ENCODE data around the gene TXLNB. TPM values are rescaled to one million over a fixed set of nuclear protein-coding genes. Genes with fewer than 3 reads are reported as not detected.

The TXLNB gene
- total and polyA plus RNA-seq, 2 donors (not counting 1 experiment from before 2014, with no cell fraction given) = 3.4 to 3.6 TPM

DNA sequence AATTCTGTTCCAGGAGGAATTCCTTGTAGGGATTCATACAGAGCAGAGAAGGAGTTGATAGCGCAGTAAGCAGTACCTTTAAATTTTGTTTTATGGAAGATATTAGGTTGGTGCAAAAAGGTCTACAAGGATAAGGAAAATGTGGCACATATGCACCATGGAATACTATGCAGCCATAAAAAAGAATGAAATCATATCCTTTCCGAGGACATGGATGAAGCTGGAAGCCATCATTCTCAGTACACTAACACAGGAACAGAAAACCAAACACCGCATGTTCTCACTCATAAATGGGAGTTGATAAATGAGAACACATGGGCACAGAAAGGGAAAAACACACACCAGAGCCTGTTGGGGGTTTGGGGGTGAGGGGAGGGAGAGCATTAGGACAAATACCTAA is 37.4 kb upstream of the TXLNB start:
- Histone ChIP-seq H3K9me3 (ENCODE audit: control extremely low read depth in 1 of 3, control insufficient read depth in 2 of 3, insufficient read depth in 1 of 3, low read length in 2 of 3) (peaks cover 0 to 2% (median 0%) of the 10 kb centered on the region in 3 donors), H4K20me1 (ENCODE audit: control insufficient read depth, insufficient read depth, low read length, poor library complexity, severe bottlenecking) (no peaks in the 10 kb centered on the region), H3K27me3 (replicated peaks in 1 of 4; ENCODE audit: control extremely low read depth in 1 of 4, control insufficient read depth in 3 of 4, insufficient read depth in 4 of 4, low read length in 3 of 4) (no peaks in the 10 kb centered on the region), H3K9ac (ENCODE audit: low read length) (no peak overlapping the region), H3K4me1 (ENCODE audit: control insufficient read depth in 2 of 2, insufficient read depth in 2 of 2, low read length in 2 of 2) (peaks cover 24 to 29% of the 10 kb centered on the region in 2 donors), H3K4me2 (replicated peaks; ENCODE audit: low read depth, low read length, poor library complexity, severe bottlenecking) (no peak overlapping the region), H2AFZ (ENCODE audit: insufficient read depth, low read depth, low read length, poor library complexity, severe bottlenecking) (no peak overlapping the region), H3K27ac (ENCODE audit: low read length in 2 of 2) (no peak overlapping the region), H3K4me3 (ENCODE audit: control extremely low read depth in 1 of 5, extremely low read depth in 1 of 5, insufficient read depth in 1 of 5, low read depth in 2 of 5, low read length in 4 of 5) (no peak overlapping the region), H3K36me3 (replicated peaks in 1 of 2; ENCODE audit: control extremely low read depth in 1 of 2, control insufficient read depth in 1 of 2, extremely low read depth in 1 of 2, insufficient read depth in 2 of 2, low read length in 1 of 2) (no peaks in the 10 kb centered on the region), H3K79me2 (ENCODE audit: control insufficient read depth, insufficient read depth, low read length) (no peaks in the 10 kb centered on the region)
- POLR2A ChIA-PET = no interaction called here
- peaks cover 30% of the 10 kb centered on the region for H3K4me1 Mint-ChIP-seq
- no peaks in the 10 kb centered on the region for H3K27me3 Mint-ChIP-seq
- CTCF ChIA-PET = interaction anchor here (0.6 to 0.9 kb wide), 2 partner anchors 8 to 40 kb away, joined by 3 to 4 read pairs; no protein-coding TSS in a partner anchor
- no CpG with 5 or more reads among the region's 3 CpGs for WGBS (ENCODE audit: insufficient coverage)
- no peaks in the 10 kb centered on the region for H3K9me3 Mint-ChIP-seq (ENCODE audit: insufficient read depth)
- H3K27ac Mint-ChIP-seq = peak overlapping the region; percentile 61
- ATAC-seq (ENCODE audit: low read depth) = no peak
- TF ChIP-seq EZH2 (IDR thresholded peaks at IDR 0.05; ENCODE audit: borderline replicate concordance, insufficient read depth, low read depth, low read length, poor library complexity, severe bottlenecking) = no peak
- TF ChIP-seq, protein P1, sequence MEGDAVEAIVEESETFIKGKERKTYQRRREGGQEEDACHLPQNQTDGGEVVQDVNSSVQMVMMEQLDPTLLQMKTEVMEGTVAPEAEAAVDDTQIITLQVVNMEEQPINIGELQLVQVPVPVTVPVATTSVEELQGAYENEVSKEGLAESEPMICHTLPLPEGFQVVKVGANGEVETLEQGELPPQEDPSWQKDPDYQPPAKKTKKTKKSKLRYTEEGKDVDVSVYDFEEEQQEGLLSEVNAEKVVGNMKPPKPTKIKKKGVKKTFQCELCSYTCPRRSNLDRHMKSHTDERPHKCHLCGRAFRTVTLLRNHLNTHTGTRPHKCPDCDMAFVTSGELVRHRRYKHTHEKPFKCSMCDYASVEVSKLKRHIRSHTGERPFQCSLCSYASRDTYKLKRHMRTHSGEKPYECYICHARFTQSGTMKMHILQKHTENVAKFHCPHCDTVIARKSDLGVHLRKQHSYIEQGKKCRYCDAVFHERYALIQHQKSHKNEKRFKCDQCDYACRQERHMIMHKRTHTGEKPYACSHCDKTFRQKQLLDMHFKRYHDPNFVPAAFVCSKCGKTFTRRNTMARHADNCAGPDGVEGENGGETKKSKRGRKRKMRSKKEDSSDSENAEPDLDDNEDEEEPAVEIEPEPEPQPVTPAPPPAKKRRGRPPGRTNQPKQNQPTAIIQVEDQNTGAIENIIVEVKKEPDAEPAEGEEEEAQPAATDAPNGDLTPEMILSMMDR (IDR thresholded peaks at IDR 0.05) = no peak
- intact Hi-C loops (cut with micrococcal nuclease) = no loop called here
- no peak for DNase-seq
- H3K4me3 Mint-ChIP-seq = no peak overlapping the region

DNA sequence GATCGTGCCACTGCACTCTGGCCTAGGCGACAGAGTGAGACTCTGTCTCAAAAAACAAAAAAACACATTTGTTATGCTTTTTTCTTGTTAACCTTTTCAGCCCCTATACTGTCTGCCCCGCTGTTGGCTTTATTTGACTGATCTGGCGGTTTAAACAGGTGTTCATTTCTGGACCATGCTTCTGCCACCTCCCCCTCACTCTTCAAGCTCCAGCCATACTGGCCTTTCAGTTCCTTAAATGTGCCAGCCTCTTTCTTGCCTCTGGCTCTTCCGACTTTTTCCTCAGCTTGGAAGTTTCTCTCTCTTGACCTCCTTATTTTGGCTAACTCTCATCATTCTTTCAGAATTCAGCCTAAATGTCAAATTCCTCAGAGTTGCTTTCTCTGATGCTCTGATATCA is 35.2 kb upstream of the TXLNB start:
- POLR2A ChIA-PET = no interaction called here
- no peak overlapping the region for H3K4me2 ChIP-seq (replicated peaks; ENCODE audit: low read depth, low read length, poor library complexity, severe bottlenecking)

More for the DNA sequence above, 35.2 kb upstream of the TXLNB start:
- no peak overlapping the region for H3K4me3 ChIP-seq (ENCODE audit: control extremely low read depth in 1 of 5, extremely low read depth in 1 of 5, insufficient read depth in 1 of 5, low read depth in 2 of 5, low read length in 4 of 5)
- H3K9me3 ChIP-seq (ENCODE audit: control extremely low read depth in 1 of 3, control insufficient read depth in 2 of 3, insufficient read depth in 1 of 3, low read length in 2 of 3) = peaks cover 0 to 2% (median 0%) of the 10 kb centered on the region in 3 donors
- no peak for TF ChIP-seq EZH2 (IDR thresholded peaks at IDR 0.05; ENCODE audit: borderline replicate concordance, insufficient read depth, low read depth, low read length, poor library complexity, severe bottlenecking)
- TF ChIP-seq, protein P1 (IDR thresholded peaks at IDR 0.05) = no peak
- H3K27ac Mint-ChIP-seq = peak overlapping the region; percentile 59
- H4K20me1 ChIP-seq (ENCODE audit: control insufficient read depth, insufficient read depth, low read length, poor library complexity, severe bottlenecking) = no peaks in the 10 kb centered on the region
- intact Hi-C loops (cut with micrococcal nuclease) = no loop called here
- H3K79me2 ChIP-seq (ENCODE audit: control insufficient read depth, insufficient read depth, low read length) = no peaks in the 10 kb centered on the region
- peak overlapping the region; percentile 14 for H3K4me3 Mint-ChIP-seq
- H3K4me1 Mint-ChIP-seq = peaks cover 42% of the 10 kb centered on the region
- 62% methylated on average over 3 of the region's 5 CpGs for WGBS (ENCODE audit: insufficient coverage)
- H3K9ac ChIP-seq (ENCODE audit: low read length) = no peak overlapping the region
- CTCF ChIA-PET = interaction anchor here (0.6 to 5.5 kb wide), 7 partner anchors 9 to 108 kb away, joined by 3 to 26 read pairs (median 4); partner anchors contain the start of gene CITED2
- H3K27me3 Mint-ChIP-seq = no peaks in the 10 kb centered on the region
- no peak overlapping the region for H2AFZ ChIP-seq (ENCODE audit: insufficient read depth, low read depth, low read length, poor library complexity, severe bottlenecking)
- no peaks in the 10 kb centered on the region for H3K27me3 ChIP-seq (replicated peaks in 1 of 4; ENCODE audit: control extremely low read depth in 1 of 4, control insufficient read depth in 3 of 4, insufficient read depth in 4 of 4, low read length in 3 of 4)
- no peaks in the 10 kb centered on the region for H3K36me3 ChIP-seq (replicated peaks in 1 of 2; ENCODE audit: control extremely low read depth in 1 of 2, control insufficient read depth in 1 of 2, extremely low read depth in 1 of 2, insufficient read depth in 2 of 2, low read length in 1 of 2)
- no peaks in the 10 kb centered on the region for H3K9me3 Mint-ChIP-seq (ENCODE audit: insufficient read depth)
- DNase-seq (peak; percentile 34), ATAC-seq (ENCODE audit: low read depth) (no peak)
- peaks cover 30 to 42% of the 10 kb centered on the region in 2 donors for H3K4me1 ChIP-seq (ENCODE audit: control insufficient read depth in 2 of 2, insufficient read depth in 2 of 2, low read length in 2 of 2)
- no peak overlapping the region for H3K27ac ChIP-seq (ENCODE audit: low read length in 2 of 2)

Measured in B cell (primary cell).